ENCODE measurements around the gene PZP. TPM values are rescaled to one million over a fixed set of nuclear protein-coding genes. Genes with fewer than 3 reads are reported as not detected.

The PZP gene
- total RNA-seq, 2 experiments from 2014 or later = not detected

GRCh38 chr12:9106610-9107541 is 101.3 kb downstream of the PZP start:
- CTCF ChIA-PET = no interaction called here
- H3K36me3 Mint-ChIP-seq (ENCODE audit: low read depth) = no peaks in the 10 kb centered on the region
- ATAC-seq (no peak), DNase-seq (no peak)
- POLR2A ChIA-PET = no interaction called here
- no peak overlapping the region for H3K27ac Mint-ChIP-seq
- no peak overlapping the region for H3K4me3 Mint-ChIP-seq
- H3K4me1 Mint-ChIP-seq (ENCODE audit: low read depth) = no peaks in the 10 kb centered on the region
- no peaks in the 10 kb centered on the region for H3K9me3 Mint-ChIP-seq (ENCODE audit: insufficient read depth)
- no peaks in the 10 kb centered on the region for H3K27me3 Mint-ChIP-seq (ENCODE audit: low read depth)

DNA sequence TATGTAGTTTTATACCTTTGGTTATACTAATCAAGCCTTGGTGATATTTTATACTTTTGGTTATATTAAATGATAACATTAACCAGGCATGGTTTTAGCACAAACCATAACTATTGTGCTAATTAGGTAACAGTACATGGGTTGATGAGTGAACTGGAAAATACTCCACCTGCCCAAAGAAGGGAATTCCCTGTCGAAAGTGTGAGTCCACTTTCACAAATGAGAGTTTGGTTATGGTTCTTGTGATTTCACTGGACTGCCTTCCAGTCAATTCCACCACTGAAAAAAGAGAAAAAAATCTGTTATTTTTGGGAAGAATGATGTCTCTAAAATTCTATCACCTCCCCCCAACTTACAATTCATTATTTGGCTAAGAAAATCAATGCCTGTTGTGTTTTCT is 102.1 kb downstream of the PZP start:
- Mint-ChIP-seq H3K27ac (no peak overlapping the region), H3K4me1 (ENCODE audit: low read depth) (no peaks in the 10 kb centered on the region), H3K4me3 (no peak overlapping the region), H3K27me3 (ENCODE audit: low read depth) (no peaks in the 10 kb centered on the region), H3K9me3 (ENCODE audit: insufficient read depth) (no peaks in the 10 kb centered on the region), H3K36me3 (ENCODE audit: low read depth) (no peaks in the 10 kb centered on the region)
- POLR2A ChIA-PET = no interaction called here
- ATAC-seq = no peak
- CTCF ChIA-PET = no interaction called here
- no peak for DNase-seq

- POLR2A ChIA-PET = no interaction called here
- Mint-ChIP-seq H3K4me3 (no peak overlapping the region), H3K36me3 (ENCODE audit: low read depth) (no peaks in the 10 kb centered on the region), H3K9me3 (ENCODE audit: insufficient read depth) (no peaks in the 10 kb centered on the region), H3K27me3 (ENCODE audit: low read depth) (no peaks in the 10 kb centered on the region), H3K4me1 (ENCODE audit: low read depth) (no peaks in the 10 kb centered on the region), H3K27ac (no peak overlapping the region)
- DNase-seq (no peak), ATAC-seq (no peak)
- CTCF ChIA-PET = no interaction called here
Measured at GRCh38 chr12:9104767-9105423, 103.3 kb downstream of the PZP start.

- ChIA-PET CTCF (no interaction called here), POLR2A (no interaction called here)
- H3K36me3 Mint-ChIP-seq (ENCODE audit: low read depth) = no peaks in the 10 kb centered on the region
- no peaks in the 10 kb centered on the region for H3K9me3 Mint-ChIP-seq (ENCODE audit: insufficient read depth)
- no peak overlapping the region for H3K4me3 Mint-ChIP-seq
- H3K27me3 Mint-ChIP-seq (ENCODE audit: low read depth) = no peaks in the 10 kb centered on the region
- DNase-seq (no peak), ATAC-seq (no peak)
- no peaks in the 10 kb centered on the region for H3K4me1 Mint-ChIP-seq (ENCODE audit: low read depth)
- no peak overlapping the region for H3K27ac Mint-ChIP-seq
Measured at GRCh38 chr12:9104087-9104486, 104.1 kb downstream of the PZP start.

DNA sequence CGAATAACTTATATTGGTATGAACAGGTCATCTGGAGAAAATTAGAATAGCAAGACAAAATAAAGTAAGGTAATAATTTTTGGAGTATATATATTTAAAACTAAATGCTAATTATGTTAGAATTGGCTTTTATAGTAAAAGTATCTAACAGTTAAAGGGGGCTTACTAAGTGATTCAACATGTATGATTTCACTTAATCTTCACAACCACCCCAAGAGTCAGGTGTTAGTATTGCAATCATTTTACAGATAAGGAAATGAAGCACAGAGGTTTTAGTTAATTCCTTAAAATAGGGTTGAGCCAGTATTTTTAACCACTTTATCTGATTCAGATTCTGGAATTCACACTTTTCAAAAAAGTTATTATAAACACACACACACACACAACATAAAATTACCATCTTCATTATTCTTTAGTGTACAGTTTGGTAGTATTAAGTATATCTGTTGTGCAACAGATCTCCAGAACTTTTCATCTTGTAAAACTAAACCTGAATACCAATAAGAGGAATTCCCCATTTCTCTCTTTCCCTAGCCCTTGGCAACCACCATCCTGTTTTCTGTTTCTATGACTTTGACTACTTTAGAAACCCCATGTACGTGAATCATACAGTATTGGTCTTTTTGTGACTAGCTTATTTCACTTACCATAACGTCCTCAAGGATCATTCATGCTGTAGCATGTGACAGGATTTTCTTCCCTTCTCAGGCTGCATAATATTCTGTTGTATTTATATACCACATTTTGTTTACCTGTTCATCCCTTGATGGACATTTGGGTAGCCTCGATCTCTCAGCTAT is 104.9 kb downstream of the PZP start:
- no peaks in the 10 kb centered on the region for H3K4me1 Mint-ChIP-seq (ENCODE audit: low read depth)
- POLR2A ChIA-PET = no interaction called here
- no peak overlapping the region for H3K27ac Mint-ChIP-seq
- DNase-seq = no peak
- ATAC-seq = no peak
- H3K9me3 Mint-ChIP-seq (ENCODE audit: insufficient read depth) = no peaks in the 10 kb centered on the region
- H3K27me3 Mint-ChIP-seq (ENCODE audit: low read depth) = no peaks in the 10 kb centered on the region
- CTCF ChIA-PET = no interaction called here
- H3K36me3 Mint-ChIP-seq (ENCODE audit: low read depth) = no peaks in the 10 kb centered on the region
- H3K4me3 Mint-ChIP-seq = no peak overlapping the region

GRCh38 chr12:9101018-9101687 is 107.0 kb downstream of the PZP start:
- no peak overlapping the region for H3K27ac Mint-ChIP-seq
- no peaks in the 10 kb centered on the region for H3K4me1 Mint-ChIP-seq (ENCODE audit: low read depth)
- H3K9me3 Mint-ChIP-seq (ENCODE audit: insufficient read depth) = no peaks in the 10 kb centered on the region
- CTCF ChIA-PET = interaction anchor here (1.1 to 1.5 kb wide), 2 partner anchors 10 to 51 kb away, joined by 4 read pairs; no protein-coding TSS in a partner anchor
- POLR2A ChIA-PET = no interaction called here
- DNase-seq (no peak), ATAC-seq (no peak)
- no peak overlapping the region for H3K4me3 Mint-ChIP-seq
- no peaks in the 10 kb centered on the region for H3K36me3 Mint-ChIP-seq (ENCODE audit: low read depth)
- no peaks in the 10 kb centered on the region for H3K27me3 Mint-ChIP-seq (ENCODE audit: low read depth)

DNA sequence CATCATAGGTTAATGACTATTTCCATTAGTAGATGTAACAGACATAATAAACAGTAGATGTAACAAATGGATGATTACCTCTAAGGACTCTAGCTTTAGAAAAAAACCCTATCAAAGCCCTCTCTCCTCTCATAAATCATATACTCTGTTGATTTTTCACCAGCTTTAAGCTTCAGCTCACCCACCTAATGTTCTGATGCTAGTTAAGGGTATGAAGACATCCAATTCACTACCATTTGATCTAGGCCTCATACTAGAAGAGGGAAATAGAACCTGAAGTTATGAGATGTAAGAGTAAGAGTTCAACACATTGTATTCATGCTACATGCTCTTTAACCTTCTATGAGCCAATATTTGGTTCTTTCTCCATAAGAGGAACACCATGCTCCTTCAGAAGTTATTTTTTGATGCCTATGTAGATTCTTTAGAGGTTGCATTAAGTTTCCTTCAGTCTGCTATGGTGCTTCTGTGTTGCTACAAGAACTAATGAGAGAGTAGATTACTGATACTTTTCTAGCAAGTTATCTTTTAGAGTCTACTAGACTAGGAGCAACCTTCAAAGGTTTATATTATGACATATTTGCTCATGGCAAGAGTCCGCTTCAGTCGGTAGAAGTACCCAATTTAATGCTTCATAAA is 108.5 kb downstream of the PZP start:
- DNase-seq (no peak), ATAC-seq (no peak)
- Mint-ChIP-seq H3K27me3 (ENCODE audit: low read depth) (no peaks in the 10 kb centered on the region), H3K27ac (no peak overlapping the region), H3K9me3 (ENCODE audit: insufficient read depth) (no peaks in the 10 kb centered on the region), H3K4me1 (ENCODE audit: low read depth) (no peaks in the 10 kb centered on the region), H3K4me3 (no peak overlapping the region), H3K36me3 (ENCODE audit: low read depth) (no peaks in the 10 kb centered on the region)
- ChIA-PET CTCF (no interaction called here), POLR2A (no interaction called here)

Small RNA genes lying within 50 kb of the gene (microRNA-seq; reads per million reads assigned to microRNA genes)
- gene MIR1244-3 = not detected

Other genes with a start within 250 kb of the PZP start
- gene KLRG1, start 218.8 kb downstream of the PZP start, total RNA-seq = 1 to 10 TPM; 4.3 to 4.6 TPM
- gene A2M, start 92.5 kb downstream of the PZP start, total RNA-seq = not detected

Data from activated CD8-positive, alpha-beta T cell treated with anti-CD3 and anti-CD28 coated beads, Interleukin-2, amount 10 ng/mL, durations not matched to agents 7 days and 5 days (primary cell).